ENCODE results near the gene B4GALT5.

The B4GALT5 gene

GRCh38 chr20:49603209-49603627, 110.5 kb downstream of the B4GALT5 start:
- peak; percentile 43 for DNase-seq (ENCODE audit: low spot score)

- no peak for DNase-seq (ENCODE audit: low spot score)
Measured at GRCh38 chr20:49602345-49603208, 111.1 kb downstream of the B4GALT5 start.

GRCh38 chr20:49601153-49601924, 112.3 kb downstream of the B4GALT5 start:
- no peak for DNase-seq (ENCODE audit: low spot score)

GRCh38 chr20:49599746-49600113, 113.9 kb downstream of the B4GALT5 start:
- DNase-seq (ENCODE audit: low spot score) = no peak

GRCh38 chr20:49597825-49598395, 115.8 kb downstream of the B4GALT5 start:
- DNase-seq (ENCODE audit: low spot score) = no peak

GRCh38 chr20:49595811-49596561, 117.7 kb downstream of the B4GALT5 start:
- peak; percentile 57 for DNase-seq (ENCODE audit: low spot score)

GRCh38 chr20:49595346-49595745, 118.3 kb downstream of the B4GALT5 start:
- no peak for DNase-seq (ENCODE audit: low spot score)

- no peak for DNase-seq (ENCODE audit: low spot score)
Measured at GRCh38 chr20:49594931-49595315, 118.8 kb downstream of the B4GALT5 start.

GRCh38 chr20:49594143-49594930, 119.3 kb downstream of the B4GALT5 start:
- peak; percentile 89 for DNase-seq (ENCODE audit: low spot score)

GRCh38 chr20:49593466-49594142, 120.1 kb downstream of the B4GALT5 start:
- DNase-seq (ENCODE audit: low spot score) = no peak

- no peak for DNase-seq (ENCODE audit: low spot score)
Measured at GRCh38 chr20:49592120-49592519, 121.6 kb downstream of the B4GALT5 start.

- DNase-seq (ENCODE audit: low spot score) = peak; percentile 38
Measured at GRCh38 chr20:49591217-49591865, 122.3 kb downstream of the B4GALT5 start.

- no peak for DNase-seq (ENCODE audit: low spot score)
Measured at GRCh38 chr20:49590163-49591017, 123.3 kb downstream of the B4GALT5 start.

GRCh38 chr20:49589747-49590146, 123.9 kb downstream of the B4GALT5 start:
- DNase-seq (ENCODE audit: low spot score) = no peak

- DNase-seq (ENCODE audit: low spot score) = peak; percentile 49
Measured at GRCh38 chr20:49587111-49587570, 126.5 kb downstream of the B4GALT5 start.

GRCh38 chr20:49585585-49586245, 128.0 kb downstream of the B4GALT5 start:
- no peak for DNase-seq (ENCODE audit: low spot score)

- DNase-seq (ENCODE audit: low spot score) = no peak
Measured at GRCh38 chr20:49584418-49585382, 129.0 kb downstream of the B4GALT5 start.

Measured in GM03348 (cell line).